Activated CD4-positive, alpha-beta memory T cell treated with anti-CD3 and anti-CD28 coated beads, Interleukin-2, amount 10 ng/mL, durations not matched to agents 7 days and 5 days (primary cell): ENCODE results near the gene RLN3. TPM values are rescaled to one million over a fixed set of nuclear protein-coding genes. Genes with fewer than 3 reads are reported as not detected.

Experiments used
- CTCF ChIA-PET: fragments of 350-600 bp; sonication (Branson Sonifier 250); formaldehyde crosslinking; loops from one replicate; lab custom pipeline; 2021; ENCODE audit warnings: antibody characterized with exemption, inconsistent platforms; lab: Charles Lee
- POLR2A ChIA-PET: fragments of 350-600 bp; sonication (Branson Sonifier 250); formaldehyde crosslinking; loops from one replicate; lab custom pipeline; 2021; ENCODE audit warnings: antibody characterized with exemption; lab: Charles Lee
- DNase-seq: peaks from one replicate; pipeline ENCODE4 v3.0.0-alpha.2; 2020
- H3K27ac Mint-ChIP-seq: one replicate; pipeline ENCODE4 v1.8.0; 2021; ENCODE audit warnings: mild to moderate bottlenecking, mixed read lengths
- H3K27me3 Mint-ChIP-seq: one replicate; pipeline ENCODE4 v1.8.0; 2021; ENCODE audit warnings: mixed read lengths
- H3K36me3 Mint-ChIP-seq: one replicate; pipeline ENCODE4 v1.8.0; 2021; ENCODE audit warnings: low read depth, mixed read lengths
- H3K4me1 Mint-ChIP-seq: one replicate; pipeline ENCODE4 v1.8.0; 2021; ENCODE audit warnings: mixed read lengths
- H3K4me3 Mint-ChIP-seq: one replicate; pipeline ENCODE4 v1.8.0; 2021; ENCODE audit warnings: mild to moderate bottlenecking, mixed read lengths
- H3K9me3 Mint-ChIP-seq: one replicate; pipeline ENCODE4 v1.8.0; 2021; ENCODE audit warnings: mixed read lengths
- total RNA-seq, 2 experiments: library from RNA; stranded (reverse); gene quantifications; one replicate each; pipeline ENCODE4 v1.2.3, GENCODE V29; 2021

The RLN3 gene
- not detected for total RNA-seq

GRCh38 chr19:14027856-14028450 lies at the start of gene RLN3:
Gene RLN3 (plus strand): TSS chr19:14028148. CDS start chr19:14028205, 57 bp downstream.
- Mint-ChIP-seq H3K9me3 (no peaks in the 10 kb centered on the region), H3K4me1 (peaks cover 32% of the 10 kb centered on the region), H3K27me3 (peaks cover 5% of the 10 kb centered on the region), H3K4me3 (peak within 1 kb of the TSS; percentile 23), H3K27ac (no peak within 1 kb of the TSS), H3K36me3 (peaks cover 8% of the 10 kb centered on the region)
- ChIA-PET POLR2A (interaction anchor here (0.9 to 2.6 kb wide), 2 partner anchors 11 to 21 kb away, joined by 3 to 13 read pairs; partner anchors contain the start of gene RFX1), CTCF (interaction anchor here (0.6 kb wide), 1 partner anchor 74 kb away, joined by 3 read pairs; no protein-coding TSS in a partner anchor)
- DNase-seq = no peak

GRCh38 chr19:13978351-13979243 lies 49.4 kb upstream of the RLN3 start:
- no peaks in the 10 kb centered on the region for H3K9me3 Mint-ChIP-seq
- CTCF ChIA-PET = no interaction called here
- DNase-seq = no peak
- H3K27ac Mint-ChIP-seq = no peak overlapping the region
- POLR2A ChIA-PET = interaction anchor here (1.2 to 1.5 kb wide), 3 partner anchors 7 to 54 kb away, joined by 3 to 4 read pairs (median 4); no protein-coding TSS in a partner anchor
- H3K4me1 Mint-ChIP-seq = peaks cover 36% of the 10 kb centered on the region
- no peaks in the 10 kb centered on the region for H3K27me3 Mint-ChIP-seq
- no peak overlapping the region for H3K4me3 Mint-ChIP-seq
- peaks cover 10% of the 10 kb centered on the region for H3K36me3 Mint-ChIP-seq

- CTCF ChIA-PET = no interaction called here
- H3K4me1 Mint-ChIP-seq = peaks cover 35% of the 10 kb centered on the region
- H3K9me3 Mint-ChIP-seq = no peaks in the 10 kb centered on the region
- no peak for DNase-seq
- no peak overlapping the region for H3K4me3 Mint-ChIP-seq
- POLR2A ChIA-PET = no interaction called here
- H3K27me3 Mint-ChIP-seq = no peaks in the 10 kb centered on the region
- no peak overlapping the region for H3K27ac Mint-ChIP-seq
- peaks cover 6% of the 10 kb centered on the region for H3K36me3 Mint-ChIP-seq
Observed at GRCh38 chr19:13979244-13979615, 48.7 kb upstream of the RLN3 start.

GRCh38 chr19:13979686-13980085 lies 48.3 kb upstream of the RLN3 start:
- no peak overlapping the region for H3K4me3 Mint-ChIP-seq
- H3K36me3 Mint-ChIP-seq = peaks cover 4% of the 10 kb centered on the region
- CTCF ChIA-PET = no interaction called here
- H3K27ac Mint-ChIP-seq = no peak overlapping the region
- no peak for DNase-seq
- no peaks in the 10 kb centered on the region for H3K27me3 Mint-ChIP-seq
- no peaks in the 10 kb centered on the region for H3K9me3 Mint-ChIP-seq
- peaks cover 35% of the 10 kb centered on the region for H3K4me1 Mint-ChIP-seq
- POLR2A ChIA-PET = no interaction called here

GRCh38 chr19:13980340-13980739 lies 47.6 kb upstream of the RLN3 start:
- CTCF ChIA-PET = no interaction called here
- POLR2A ChIA-PET = no interaction called here
- H3K27me3 Mint-ChIP-seq = no peaks in the 10 kb centered on the region
- H3K4me1 Mint-ChIP-seq = peaks cover 40% of the 10 kb centered on the region
- H3K4me3 Mint-ChIP-seq = no peak overlapping the region
- H3K9me3 Mint-ChIP-seq = no peaks in the 10 kb centered on the region
- H3K27ac Mint-ChIP-seq = no peak overlapping the region
- peaks cover 4% of the 10 kb centered on the region for H3K36me3 Mint-ChIP-seq
- DNase-seq = no peak

GRCh38 chr19:13981021-13981420 lies 46.9 kb upstream of the RLN3 start:
- Mint-ChIP-seq H3K27ac (no peak overlapping the region), H3K36me3 (peaks cover 6% of the 10 kb centered on the region), H3K4me1 (peaks cover 47% of the 10 kb centered on the region), H3K9me3 (no peaks in the 10 kb centered on the region), H3K4me3 (no peak overlapping the region), H3K27me3 (no peaks in the 10 kb centered on the region)
- no peak for DNase-seq
- ChIA-PET CTCF (no interaction called here), POLR2A (interaction anchor here (1.2 to 10.2 kb wide), 3 partner anchors 22 to 51 kb away, joined by 5 to 157 read pairs (median 6); partner anchors contain the start of genes DCAF15, IL27RA and RFX1)

GRCh38 chr19:13981467-13981866 lies 46.5 kb upstream of the RLN3 start:
- H3K4me3 Mint-ChIP-seq = no peak overlapping the region
- no peak for DNase-seq
- peaks cover 51% of the 10 kb centered on the region for H3K4me1 Mint-ChIP-seq
- POLR2A ChIA-PET = interaction anchor here (1.2 to 10.2 kb wide), 3 partner anchors 21 to 50 kb away, joined by 5 to 157 read pairs (median 6); partner anchors contain the start of genes DCAF15, IL27RA and RFX1
- H3K27ac Mint-ChIP-seq = peak overlapping the region; percentile 21
- peaks cover 6% of the 10 kb centered on the region for H3K36me3 Mint-ChIP-seq
- CTCF ChIA-PET = no interaction called here
- no peaks in the 10 kb centered on the region for H3K9me3 Mint-ChIP-seq
- no peaks in the 10 kb centered on the region for H3K27me3 Mint-ChIP-seq

- ChIA-PET POLR2A (interaction anchor here (1.2 to 10.2 kb wide), 3 partner anchors 21 to 49 kb away, joined by 5 to 157 read pairs (median 6); partner anchors contain the start of genes DCAF15, IL27RA and RFX1), CTCF (no interaction called here)
- Mint-ChIP-seq H3K27ac (no peak overlapping the region), H3K27me3 (no peaks in the 10 kb centered on the region), H3K36me3 (peaks cover 6% of the 10 kb centered on the region), H3K4me1 (peaks cover 57% of the 10 kb centered on the region), H3K9me3 (no peaks in the 10 kb centered on the region), H3K4me3 (no peak overlapping the region)
- no peak for DNase-seq
Observed at GRCh38 chr19:13981988-13982501, 45.9 kb upstream of the RLN3 start.

- Mint-ChIP-seq H3K4me3 (no peak overlapping the region), H3K27me3 (no peaks in the 10 kb centered on the region), H3K27ac (peak overlapping the region; percentile 21), H3K4me1 (peaks cover 64% of the 10 kb centered on the region), H3K36me3 (peaks cover 6% of the 10 kb centered on the region), H3K9me3 (no peaks in the 10 kb centered on the region)
- CTCF ChIA-PET = no interaction called here
- DNase-seq = no peak
- POLR2A ChIA-PET = interaction anchor here (1.8 to 10.2 kb wide), 2 partner anchors 20 to 49 kb away, joined by 6 to 157 read pairs; partner anchors contain the start of genes IL27RA and RFX1
Observed at GRCh38 chr19:13982773-13983172, 45.2 kb upstream of the RLN3 start.

GRCh38 chr19:13983213-13983889 lies 44.6 kb upstream of the RLN3 start:
- Mint-ChIP-seq H3K36me3 (peaks cover 6% of the 10 kb centered on the region), H3K27me3 (no peaks in the 10 kb centered on the region), H3K4me1 (peaks cover 69% of the 10 kb centered on the region), H3K27ac (peak overlapping the region; percentile 21), H3K9me3 (no peaks in the 10 kb centered on the region), H3K4me3 (no peak overlapping the region)
- CTCF ChIA-PET = no interaction called here
- POLR2A ChIA-PET = interaction anchor here (1.0 to 10.2 kb wide), 2 partner anchors 19 to 23 kb away, joined by 3 to 157 read pairs; partner anchors contain the start of gene RFX1
- DNase-seq = no peak

- POLR2A ChIA-PET = interaction anchor here (1.0 to 10.2 kb wide), 3 partner anchors 19 to 32 kb away, joined by 3 to 157 read pairs (median 31); partner anchors contain the start of genes DCAF15 and RFX1
- Mint-ChIP-seq H3K9me3 (no peaks in the 10 kb centered on the region), H3K4me1 (peaks cover 76% of the 10 kb centered on the region), H3K27me3 (no peaks in the 10 kb centered on the region), H3K4me3 (no peak overlapping the region), H3K36me3 (peaks cover 11% of the 10 kb centered on the region), H3K27ac (no peak overlapping the region)
- DNase-seq = no peak
- CTCF ChIA-PET = interaction anchor here (1.0 kb wide), 1 partner anchor 65 kb away, joined by 3 read pairs; no protein-coding TSS in a partner anchor
Observed at GRCh38 chr19:13984186-13984585, 43.8 kb upstream of the RLN3 start.
